NOMO-1 treated with DMSO at 0.1 percent for 48 hours (cell line): ENCODE data around the gene SAMM50.

ENCODE experiments used
- DNase-seq: peaks from one replicate; lab custom pipeline; 2025; ENCODE audit not compliant: unreplicated experiment; lab: John Stamatoyannopoulos, UW

SAMM50 gene

DNA sequence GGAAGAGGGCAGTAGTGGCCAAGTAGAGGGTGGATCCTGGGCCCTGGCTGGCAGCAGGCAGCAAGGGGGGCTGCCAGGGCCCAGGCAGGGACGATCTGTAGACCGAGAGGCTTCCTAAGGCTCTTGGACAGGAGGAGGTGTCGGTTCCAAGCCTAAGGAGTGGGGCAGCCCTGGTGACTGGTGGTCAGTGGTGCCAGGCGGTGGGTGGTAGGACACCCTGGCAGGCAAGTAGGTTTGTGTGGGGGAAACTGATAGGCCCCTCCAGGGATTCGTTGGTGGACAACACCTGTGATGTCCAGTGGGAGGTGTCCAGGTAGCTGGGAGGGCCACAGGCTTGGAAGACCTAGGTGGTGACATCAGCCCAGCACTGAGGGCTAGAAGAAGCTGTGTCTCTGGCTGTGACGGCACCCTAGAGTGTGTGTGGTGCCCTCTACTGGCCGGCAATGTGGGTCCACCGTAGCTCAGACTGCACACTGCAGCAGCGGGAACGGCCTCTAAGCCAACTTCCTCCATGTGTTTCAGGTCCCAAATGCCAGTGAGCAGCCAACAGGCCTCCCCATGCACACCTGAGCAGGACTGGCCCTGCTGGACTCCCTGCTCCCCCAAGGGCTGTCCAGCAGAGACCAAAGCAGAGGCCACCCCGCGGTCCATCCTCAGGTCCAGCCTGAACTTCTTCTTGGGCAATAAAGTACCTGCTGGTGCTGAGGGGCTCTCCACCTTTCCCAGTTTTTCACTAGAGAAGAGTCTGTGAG, 9.4 kb upstream of the SAMM50 start:
- peak; percentile 75 for DNase-seq

DNA sequence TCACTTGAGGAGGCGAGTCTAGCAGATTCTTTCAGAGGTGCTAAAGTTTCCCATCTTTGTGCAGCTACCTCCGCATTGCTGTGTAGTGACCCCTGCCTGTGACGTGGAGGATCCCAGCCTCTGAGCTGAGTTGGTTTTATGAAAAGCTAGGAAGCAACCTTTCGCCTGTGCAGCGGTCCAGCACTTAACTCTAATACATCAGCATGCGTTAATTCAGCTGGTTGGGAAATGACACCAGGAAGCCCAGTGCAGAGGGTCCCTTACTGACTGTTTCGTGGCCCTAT, 8.9 kb upstream of the SAMM50 start:
- no peak for DNase-seq

DNA sequence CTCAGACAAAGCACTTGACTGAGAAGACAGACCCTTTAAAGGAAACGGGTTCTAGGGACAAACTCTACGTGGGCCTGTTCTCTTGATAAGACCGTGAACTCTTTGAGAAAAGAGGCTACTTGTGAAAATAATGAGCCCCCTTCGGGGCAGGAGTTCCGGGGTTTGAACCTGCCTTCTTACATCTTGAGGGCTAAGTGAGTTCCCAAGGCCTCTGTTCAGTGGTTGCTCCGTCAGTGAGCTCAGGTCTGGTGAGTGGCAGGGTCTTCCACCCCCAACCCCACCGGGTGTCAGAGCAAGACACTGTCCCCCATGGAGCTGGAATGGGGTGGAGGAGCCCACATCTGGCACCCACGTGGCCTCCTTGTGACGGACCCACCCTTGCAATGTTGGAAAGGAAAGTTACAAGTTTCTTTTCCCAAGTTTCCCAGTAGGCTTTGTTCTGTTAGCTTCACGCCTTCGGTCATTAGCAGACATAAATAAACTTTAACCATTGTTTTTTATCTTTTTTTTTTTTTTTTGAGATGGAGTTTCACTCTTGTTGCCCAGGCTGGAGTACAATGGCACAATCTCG, 6.3 kb upstream of the SAMM50 start:
- DNase-seq = no peak

DNA sequence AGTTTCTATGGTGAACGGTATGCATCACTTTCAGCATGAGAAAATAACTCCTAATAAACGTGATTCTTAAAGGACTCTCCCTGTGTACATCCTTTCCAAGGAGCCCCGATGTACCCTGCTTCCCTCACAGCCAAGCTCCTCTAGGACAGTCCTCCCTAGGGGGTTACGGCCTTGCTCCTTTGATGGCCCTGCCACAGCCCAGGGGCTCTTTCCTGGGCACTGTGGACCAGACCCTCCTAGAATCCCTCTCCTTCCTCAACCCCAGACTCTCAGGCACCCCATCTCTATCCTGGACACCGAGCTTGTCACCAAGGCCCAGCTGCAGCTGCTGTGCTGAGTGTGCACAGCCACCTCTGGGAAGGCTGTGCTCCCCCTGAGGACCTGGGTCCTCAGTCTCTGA, 3.9 kb upstream of the SAMM50 start:
- DNase-seq = no peak

DNA sequence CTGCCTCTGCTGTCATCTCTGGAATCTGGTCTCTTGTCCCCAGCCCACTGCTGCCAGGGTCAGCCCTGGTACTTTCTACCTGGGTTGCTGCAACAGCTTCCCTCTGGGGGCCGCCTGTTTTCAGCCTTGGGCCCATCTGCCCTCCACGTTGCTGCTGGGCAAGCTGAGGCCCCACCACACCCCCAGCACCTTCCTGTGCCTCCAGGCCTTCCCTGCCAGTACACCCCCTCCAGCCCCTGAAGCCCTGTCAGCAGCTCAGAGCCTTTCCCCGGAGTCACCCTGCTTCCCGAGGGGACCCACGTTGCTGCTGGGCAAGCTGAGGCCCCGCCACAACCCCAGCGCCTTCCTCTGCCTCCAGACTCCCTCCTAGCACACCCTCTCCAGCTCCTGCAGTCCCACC, 3.3 kb upstream of the SAMM50 start:
- no peak for DNase-seq

DNA sequence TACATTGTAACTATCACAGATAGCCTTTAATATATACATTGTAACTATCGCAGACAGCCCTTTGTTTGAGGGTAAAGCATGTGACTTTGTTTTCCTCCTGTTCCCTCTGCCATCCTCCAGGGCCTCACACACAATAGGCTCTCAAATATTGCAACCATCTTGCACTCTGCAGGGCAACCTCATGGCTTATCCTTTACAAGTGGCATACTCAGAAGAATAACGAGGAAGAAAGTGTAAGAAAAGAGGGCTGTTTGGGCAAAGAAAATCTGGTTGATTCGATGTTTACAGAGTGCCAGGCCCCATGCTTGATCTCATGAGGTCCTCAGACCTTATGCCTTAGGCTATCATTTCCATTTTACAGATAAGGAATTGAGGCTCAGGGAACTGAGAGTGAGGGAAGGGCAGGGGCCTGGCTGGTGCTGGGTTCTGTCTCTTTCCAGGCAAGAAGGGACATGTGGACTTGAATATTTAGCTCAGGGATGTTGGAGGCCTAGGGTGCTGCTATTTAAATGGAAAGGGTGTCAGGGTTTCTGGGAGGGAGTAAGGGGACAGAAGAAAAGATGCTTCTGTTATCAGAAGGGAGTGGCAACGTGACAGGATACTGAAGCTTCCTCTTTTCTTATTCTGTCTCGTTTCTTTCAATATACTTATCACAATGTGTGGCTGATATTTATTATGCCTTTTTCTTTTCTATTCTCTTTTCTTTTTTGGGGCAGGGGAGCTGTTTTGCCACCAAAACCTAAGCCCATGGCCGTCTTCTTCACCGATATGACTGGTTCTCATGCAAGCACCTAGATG, 1.1 kb upstream of the SAMM50 start:
- DNase-seq = peak; percentile 44

DNA sequence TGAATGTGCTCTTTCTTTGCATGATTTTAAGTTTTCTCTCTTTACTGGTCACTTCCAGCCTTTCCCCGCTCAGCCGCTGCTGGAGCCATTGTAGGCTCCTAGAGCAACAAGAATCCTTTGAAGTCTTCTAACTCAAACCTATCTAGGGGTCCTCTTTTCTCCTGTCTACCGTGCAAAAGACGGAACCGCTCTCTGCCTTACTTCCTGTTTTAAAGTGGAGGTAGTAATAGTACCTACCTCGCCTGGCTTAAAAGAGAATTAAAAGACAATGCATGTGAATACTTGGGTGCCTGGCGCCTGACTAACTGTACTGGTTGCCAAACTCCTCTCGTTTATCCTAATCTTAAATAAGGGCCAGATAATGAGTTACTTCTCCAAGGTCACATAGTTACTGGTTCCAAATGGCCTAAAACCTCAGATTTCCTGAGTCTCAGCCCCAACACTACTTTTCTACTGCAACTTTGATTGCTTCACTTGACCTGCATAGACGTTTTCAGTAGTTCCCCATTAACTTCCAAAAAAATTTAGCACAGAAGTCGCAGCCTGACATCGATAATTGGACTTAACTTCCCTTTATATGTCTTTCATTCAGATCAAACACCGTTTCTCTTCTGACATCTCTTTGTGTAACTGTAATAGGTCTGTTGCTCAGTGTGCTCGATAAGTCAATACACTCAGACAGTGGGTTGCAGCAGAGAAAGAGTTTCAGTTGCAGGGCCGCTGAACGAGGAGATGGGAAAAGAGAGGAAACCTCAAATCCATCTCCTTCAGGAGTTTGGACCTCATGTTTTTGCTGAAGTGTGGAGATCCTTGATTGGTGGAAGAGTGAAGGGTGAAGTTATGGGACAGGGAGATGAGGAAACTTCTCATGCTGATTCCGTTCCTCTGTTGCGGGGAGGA, 891 bp downstream of the SAMM50 start:
- DNase-seq = peak; percentile 75

DNA sequence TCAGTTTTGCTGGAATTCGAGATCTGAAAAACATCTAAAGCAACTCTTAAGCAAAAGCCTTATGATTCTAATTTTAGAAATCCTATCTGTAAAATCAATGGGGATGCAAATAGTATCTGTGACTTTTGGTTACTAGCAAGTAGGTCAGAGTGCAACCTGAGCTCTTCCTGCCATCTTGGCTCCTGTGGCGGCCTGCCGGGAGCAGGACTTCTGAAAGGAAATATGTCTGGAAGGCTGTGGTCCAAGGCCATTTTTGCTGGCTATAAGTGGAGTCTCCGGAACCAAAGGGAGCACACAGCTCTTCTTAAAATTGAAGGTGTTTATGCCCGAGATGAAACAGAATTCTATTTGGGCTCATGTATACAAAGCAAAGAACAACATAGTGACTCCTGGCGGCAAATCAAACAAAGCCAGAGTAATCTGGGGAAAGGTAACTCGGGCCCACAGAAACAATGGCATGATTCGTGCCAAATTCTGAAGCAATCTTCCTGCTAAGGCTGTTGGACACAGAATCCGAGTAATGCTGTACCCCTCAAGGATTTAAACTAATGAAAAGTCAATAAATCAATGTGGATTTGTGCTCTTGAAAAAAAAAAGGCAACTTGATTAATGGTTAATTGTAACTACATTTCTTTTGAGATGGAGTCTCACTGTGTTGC, 1.7 kb downstream of the SAMM50 start:
- DNase-seq = no peak

DNA sequence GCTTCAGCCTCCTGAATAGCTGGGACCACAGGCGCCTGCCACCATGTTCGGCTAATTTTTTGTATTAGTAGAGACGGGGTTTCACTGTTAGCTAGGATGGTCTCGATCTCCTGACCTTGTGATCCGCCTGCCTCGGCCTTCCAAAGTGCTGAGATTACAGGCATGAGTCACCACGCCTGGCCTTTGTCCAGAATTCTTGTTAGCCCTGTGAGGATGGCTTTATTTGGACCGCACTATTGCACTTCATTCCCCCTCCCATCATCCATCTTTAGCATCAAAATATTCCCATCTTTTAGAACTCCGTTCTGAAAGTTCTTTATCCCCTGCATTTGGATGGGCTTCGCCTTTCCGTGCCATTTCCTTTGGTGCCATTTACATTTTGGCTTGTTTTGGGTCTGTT, 2.6 kb downstream of the SAMM50 start:
- no peak for DNase-seq

DNA sequence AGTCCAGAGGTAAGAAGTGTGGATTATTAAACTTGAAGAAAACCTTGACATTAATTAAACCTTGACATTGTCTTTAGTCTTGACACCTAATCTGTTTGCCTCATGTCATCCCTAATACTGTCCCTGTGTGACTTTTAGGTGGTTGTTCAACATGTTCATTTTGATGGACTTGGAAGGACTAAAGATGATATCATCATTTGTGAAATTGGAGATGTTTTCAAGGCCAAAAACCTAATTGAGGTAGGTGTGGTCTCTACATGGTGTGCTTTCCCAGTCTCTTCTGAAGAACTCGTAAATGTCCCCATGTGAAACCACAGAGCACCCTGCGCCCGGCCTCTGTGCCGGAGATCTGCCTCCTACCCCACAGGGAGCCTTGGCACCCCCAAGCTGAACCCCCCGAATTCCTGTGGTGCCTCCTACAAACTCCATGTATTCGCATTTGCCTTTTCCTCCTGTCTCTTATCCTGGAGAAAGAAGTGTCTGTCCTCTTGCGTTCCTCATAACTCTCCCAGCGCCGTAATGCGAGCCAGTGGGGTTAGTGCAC, 9.1 kb downstream of the SAMM50 start:
- no peak for DNase-seq

DNA sequence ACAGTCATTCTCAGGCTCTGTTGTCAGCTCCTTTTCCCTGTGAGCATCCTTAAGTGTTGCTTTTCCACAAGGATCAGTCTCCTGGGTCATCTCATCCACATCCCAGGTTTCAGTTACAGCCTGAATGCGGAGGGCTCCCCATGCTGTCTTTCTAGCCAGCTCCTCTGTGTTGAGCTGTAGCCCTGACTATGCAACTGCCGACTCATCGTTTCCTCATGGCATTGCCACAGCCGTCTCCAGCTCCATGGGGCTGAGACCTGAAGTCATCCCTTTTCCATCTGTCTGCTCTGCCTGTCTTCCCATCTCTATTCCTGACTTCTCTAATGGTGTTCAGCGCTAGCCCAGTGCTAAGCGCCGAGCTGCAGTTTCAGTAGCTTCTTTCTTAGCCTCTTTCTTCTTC, 11.8 kb downstream of the SAMM50 start:
- no peak for DNase-seq

DNA sequence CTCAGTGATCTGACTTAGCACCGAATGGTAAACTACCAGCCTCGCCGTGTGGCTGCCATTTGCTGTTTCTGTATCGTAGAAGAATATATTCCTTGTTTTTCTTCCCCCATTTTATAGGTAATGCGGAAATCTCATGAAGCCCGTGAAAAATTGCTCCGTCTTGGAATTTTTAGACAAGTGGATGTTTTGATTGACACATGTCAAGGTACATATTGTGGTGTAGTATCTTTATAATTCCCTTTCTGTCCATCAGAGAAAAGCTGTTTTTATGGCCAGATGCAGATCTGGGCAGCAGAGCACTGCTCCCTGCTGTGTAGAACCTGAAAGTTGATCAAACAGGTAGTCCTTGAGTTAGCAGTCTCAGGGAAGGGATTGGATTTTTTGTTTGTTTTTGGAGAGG, 13.4 kb downstream of the SAMM50 start:
- DNase-seq = no peak

DNA sequence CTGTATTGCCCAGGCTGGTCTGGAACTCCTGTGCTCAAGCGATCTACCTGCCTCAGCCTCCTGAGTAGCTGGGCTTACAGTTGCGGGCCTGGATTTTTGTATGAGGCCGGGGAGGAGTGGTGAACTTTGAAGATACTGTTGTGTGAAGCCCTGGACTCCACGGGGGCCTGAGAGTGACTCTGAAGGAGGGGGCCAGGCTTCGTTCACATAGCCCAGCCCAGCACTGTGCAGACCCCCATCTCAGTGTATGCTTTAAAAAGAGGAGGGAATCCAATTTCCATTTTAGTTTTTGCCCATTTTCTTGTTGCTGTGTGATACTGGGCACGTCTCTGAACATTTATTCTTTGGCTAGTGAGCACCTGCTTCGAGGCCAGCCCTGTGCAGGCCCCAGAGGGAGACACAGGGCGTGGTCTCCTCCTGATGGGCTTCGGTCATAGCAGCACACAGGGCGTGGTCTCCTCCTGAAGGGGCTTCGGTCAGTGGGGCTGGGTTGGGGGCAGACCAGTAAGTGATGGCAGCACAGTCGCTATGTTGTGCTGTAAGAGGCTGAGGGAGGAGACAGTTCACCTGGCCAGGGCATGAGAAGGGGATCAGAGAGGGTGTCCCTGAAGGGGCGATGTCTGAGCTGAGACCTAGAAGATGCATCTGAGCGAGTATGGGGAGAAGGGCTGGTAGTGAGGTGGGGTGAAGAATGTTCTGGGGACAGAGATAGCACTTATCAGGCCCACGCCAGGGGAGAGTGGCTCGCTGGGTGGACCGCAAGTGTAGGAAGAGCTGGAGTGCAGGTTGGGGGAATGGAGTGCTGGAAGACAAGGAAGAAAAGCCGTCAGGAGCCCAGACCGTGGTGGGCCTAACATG, 14.0 kb downstream of the SAMM50 start:
- DNase-seq = no peak

DNA sequence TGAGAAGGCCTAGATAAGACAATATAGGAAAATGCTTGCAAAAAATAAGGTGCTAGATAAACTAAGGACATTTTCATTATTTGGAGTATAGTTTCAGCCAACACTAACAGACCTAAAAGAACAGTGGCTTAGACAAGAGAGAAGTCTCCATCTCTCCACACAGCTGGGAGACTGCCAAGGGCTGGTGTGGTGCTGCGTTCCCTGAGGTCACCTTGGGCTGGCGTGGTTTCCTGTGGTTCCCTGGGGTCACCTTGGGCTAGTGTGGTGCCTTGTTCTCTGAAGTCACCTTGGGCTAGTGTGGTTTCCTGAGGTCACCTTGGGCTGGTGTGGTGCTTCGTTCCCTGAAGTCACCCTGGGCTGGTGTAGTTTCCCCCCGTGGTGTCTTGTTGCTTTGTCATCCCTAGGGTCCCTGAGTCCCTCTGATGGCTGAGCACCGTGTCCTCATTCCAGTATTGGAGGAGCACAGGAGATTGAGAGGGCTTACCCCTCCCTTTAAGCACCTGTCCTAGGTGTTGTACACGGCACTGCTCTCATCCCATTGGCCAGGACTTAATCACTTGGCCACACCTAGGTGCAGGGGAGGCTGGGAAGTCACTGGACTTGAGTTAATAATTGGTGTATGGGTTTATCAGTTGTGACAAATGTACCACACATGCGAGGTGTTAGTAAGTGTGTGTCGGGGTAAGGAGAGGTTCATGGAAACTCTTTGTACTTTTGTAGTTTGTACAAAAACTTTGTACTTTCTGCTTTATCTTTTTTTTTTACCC, 14.9 kb downstream of the SAMM50 start:
- no peak for DNase-seq

DNA sequence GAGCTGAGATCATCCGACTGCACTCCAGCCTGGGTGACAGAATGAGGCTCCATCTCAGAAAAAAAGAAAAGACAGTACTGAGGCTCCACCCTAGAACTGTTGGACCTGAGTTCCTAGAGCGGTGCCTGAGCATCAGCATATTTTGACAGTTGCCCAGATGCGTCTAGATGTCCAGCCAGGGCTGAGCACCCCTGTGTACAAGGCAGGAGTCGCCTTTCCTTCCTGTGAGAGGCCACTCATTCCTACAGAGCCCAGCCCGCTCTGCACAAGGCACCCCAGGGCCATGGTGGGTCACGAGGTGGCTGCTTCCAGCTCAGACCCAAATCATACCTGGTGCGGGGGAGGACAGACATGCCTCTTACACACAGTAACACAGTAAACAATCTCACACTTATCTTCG, 15.9 kb downstream of the SAMM50 start:
- DNase-seq = no peak

DNA sequence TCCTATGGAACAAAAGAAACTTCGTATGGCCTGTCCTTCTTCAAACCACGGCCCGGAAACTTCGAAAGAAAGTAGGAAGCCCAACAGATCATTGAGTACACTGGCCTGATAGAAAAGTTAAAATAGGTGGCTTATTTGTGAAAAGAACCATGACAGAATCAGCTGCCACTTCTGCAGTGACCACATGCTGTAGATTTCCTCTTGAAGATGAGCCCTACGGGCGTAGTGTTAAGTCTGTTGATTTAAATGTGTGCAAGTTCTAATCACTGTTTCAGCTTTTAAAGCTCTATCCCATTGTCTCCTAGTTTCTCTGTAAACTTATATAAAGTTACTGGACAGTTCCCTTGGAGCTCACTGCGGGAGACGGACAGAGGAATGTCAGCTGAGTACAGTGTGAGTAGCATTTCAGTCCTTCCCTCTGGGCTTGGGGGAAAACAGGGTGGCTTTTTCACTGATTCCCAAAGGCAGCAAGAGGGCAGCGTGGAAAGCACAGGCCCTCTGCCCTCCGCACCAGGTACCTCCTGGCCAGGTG, 17.8 kb downstream of the SAMM50 start:
- no peak for DNase-seq

DNA sequence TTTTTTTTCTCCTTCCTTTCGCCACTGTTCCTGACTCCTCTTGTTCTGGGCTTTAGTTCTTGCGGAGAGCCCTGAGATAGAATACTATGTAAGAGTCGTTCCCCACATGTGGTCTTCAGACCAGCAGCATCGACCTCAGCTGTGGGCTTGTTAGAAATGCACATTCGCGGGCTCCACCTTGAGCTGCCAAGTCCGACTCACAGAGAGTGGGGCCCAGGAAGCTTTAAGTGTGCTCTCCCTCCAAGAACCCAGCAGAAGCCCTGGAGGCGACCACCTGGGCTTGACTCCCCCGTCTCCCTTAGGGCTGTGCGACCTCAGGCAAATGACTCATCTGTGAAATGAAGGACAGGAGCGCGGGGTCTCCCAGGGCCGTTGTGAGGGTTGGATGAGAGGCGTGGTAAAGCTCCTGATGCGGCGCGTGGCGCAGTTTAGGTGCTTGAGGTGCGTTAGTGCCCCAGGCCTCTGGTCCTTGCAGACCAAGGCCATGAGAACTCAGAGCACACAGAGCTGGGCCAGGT, 18.8 kb downstream of the SAMM50 start:
- no peak for DNase-seq

DNA sequence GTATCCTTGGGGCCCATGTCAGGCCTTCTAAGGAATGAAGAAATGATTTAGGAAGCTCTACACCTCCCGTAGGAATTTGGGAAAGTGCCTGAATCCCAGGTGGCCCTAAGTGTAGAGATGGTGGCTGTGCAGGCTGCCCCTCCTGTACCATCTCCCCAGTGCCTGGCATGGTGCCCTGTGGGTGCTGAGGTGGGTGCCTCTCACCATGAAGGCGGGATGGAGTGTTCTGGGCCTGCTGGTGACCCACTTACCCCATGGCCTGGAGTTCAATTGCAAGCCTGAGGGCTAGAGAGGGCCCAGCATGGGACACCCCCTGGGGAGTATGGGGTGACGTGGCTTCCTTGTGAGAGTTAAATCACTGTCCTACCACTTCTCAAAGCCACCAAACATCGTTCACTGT, 19.8 kb downstream of the SAMM50 start:
- DNase-seq = no peak
